ENCODE data around the gene DPP6. TPM values are rescaled to one million over a fixed set of nuclear protein-coding genes. Genes with fewer than 3 reads are reported as not detected.

DPP6 gene
- total and polyA plus RNA-seq, 10 donors = 0.11 to 8.7 (median 3.0) TPM

GRCh38 chr7:154863766-154864522, 811.7 kb downstream of the DPP6 start:
- intact Hi-C loops (cut with DNase I; ENCODE audit: low total_unique reads) = no loop called here
- H3K27me3 ChIP-seq (replicated peaks in 1 of 7) = peaks cover 0 to 31% (median 0%) of the 10 kb centered on the region in 7 donors
- H3K4me1 ChIP-seq = no peaks in the 10 kb centered on the region
- no peak overlapping the region for H3K27ac ChIP-seq
- DNase-seq = no peak
- no peaks in the 10 kb centered on the region for H3K9me3 ChIP-seq
- 75 to 83% (median 81%) methylated on average over 16 of the region's 16 CpGs for WGBS, 5 donors
- no peak overlapping the region for H3K4me3 ChIP-seq
- no peak for TF ChIP-seq POLR2A (IDR thresholded peaks at IDR 0.05)
- no peak for TF ChIP-seq CTCF (IDR thresholded peaks at IDR 0.05 in 8 of 11, conservative IDR thresholded peaks at IDR 0.05 in 3 of 11)
- no peak for TF ChIP-seq POLR2AphosphoS5 (IDR thresholded peaks at IDR 0.05)
- no peaks in the 10 kb centered on the region for H3K36me3 ChIP-seq

- 89 to 98% (median 93%) methylated on average over 6 of the region's 6 CpGs for WGBS, 5 donors
- Histone ChIP-seq H3K27ac (no peak overlapping the region), H3K4me1 (no peaks in the 10 kb centered on the region), H3K36me3 (no peaks in the 10 kb centered on the region), H3K4me3 (no peak overlapping the region), H3K9me3 (no peaks in the 10 kb centered on the region), H3K27me3 (replicated peaks in 1 of 7) (peaks cover 0 to 36% (median 0%) of the 10 kb centered on the region in 7 donors)
- TF ChIP-seq CTCF (IDR thresholded peaks at IDR 0.05 in 8 of 11, conservative IDR thresholded peaks at IDR 0.05 in 3 of 11) (no peak), POLR2AphosphoS5 (IDR thresholded peaks at IDR 0.05) (no peak), POLR2A (IDR thresholded peaks at IDR 0.05) (no peak)
- DNase-seq = no peak
- intact Hi-C loops (cut with DNase I; ENCODE audit: low total_unique reads) = no loop called here
These were observed 812.3 kb downstream of the DPP6 start for GRCh38 chr7:154864523-154864891.

- 82 to 88% (median 85%) methylated on average over 13 to 14 of the region's 14 CpGs for WGBS, 5 donors
- no peaks in the 10 kb centered on the region for H3K9me3 ChIP-seq
- intact Hi-C loops (cut with DNase I; ENCODE audit: low total_unique reads) = no loop called here
- H3K36me3 ChIP-seq = no peaks in the 10 kb centered on the region
- no peak overlapping the region for H3K4me3 ChIP-seq
- H3K4me1 ChIP-seq = no peaks in the 10 kb centered on the region
- TF ChIP-seq POLR2AphosphoS5 (IDR thresholded peaks at IDR 0.05) = no peak
- no peak for TF ChIP-seq POLR2A (IDR thresholded peaks at IDR 0.05)
- TF ChIP-seq CTCF (IDR thresholded peaks at IDR 0.05 in 8 of 11, conservative IDR thresholded peaks at IDR 0.05 in 3 of 11) = no peak
- peak; percentile 44 for DNase-seq
- H3K27ac ChIP-seq = no peak overlapping the region
- peaks cover 0 to 50% (median 0%) of the 10 kb centered on the region in 7 donors for H3K27me3 ChIP-seq (replicated peaks in 1 of 7)
These were observed 813.9 kb downstream of the DPP6 start for GRCh38 chr7:154865984-154866685.

GRCh38 chr7:154867068-154867467, 814.9 kb downstream of the DPP6 start:
- Histone ChIP-seq H3K36me3 (no peaks in the 10 kb centered on the region), H3K4me1 (no peaks in the 10 kb centered on the region), H3K9me3 (no peaks in the 10 kb centered on the region), H3K27ac (no peak overlapping the region), H3K27me3 (replicated peaks in 1 of 7) (peaks cover 0 to 56% (median 0%) of the 10 kb centered on the region in 7 donors), H3K4me3 (no peak overlapping the region)
- TF ChIP-seq POLR2A (IDR thresholded peaks at IDR 0.05) (no peak), CTCF (IDR thresholded peaks at IDR 0.05 in 8 of 11, conservative IDR thresholded peaks at IDR 0.05 in 3 of 11) (no peak), POLR2AphosphoS5 (IDR thresholded peaks at IDR 0.05) (no peak)
- intact Hi-C loops (cut with DNase I; ENCODE audit: low total_unique reads) = no loop called here
- 53 to 64% (median 58%) methylated on average over 10 of the region's 10 CpGs for WGBS, 5 donors
- peak; percentile 27 for DNase-seq
